HG03095 (cell line): Measurements from ENCODE around the gene SMURF2.

Source experiments
- ATAC-seq: cut with Tn5 transposase; IDR thresholded peaks from one replicate; pipeline ENCODE4 v1.9.1; 2021; ENCODE audit warnings: moderate library complexity; ENCODE audit not compliant: unreplicated experiment

SMURF2 gene

DNA sequence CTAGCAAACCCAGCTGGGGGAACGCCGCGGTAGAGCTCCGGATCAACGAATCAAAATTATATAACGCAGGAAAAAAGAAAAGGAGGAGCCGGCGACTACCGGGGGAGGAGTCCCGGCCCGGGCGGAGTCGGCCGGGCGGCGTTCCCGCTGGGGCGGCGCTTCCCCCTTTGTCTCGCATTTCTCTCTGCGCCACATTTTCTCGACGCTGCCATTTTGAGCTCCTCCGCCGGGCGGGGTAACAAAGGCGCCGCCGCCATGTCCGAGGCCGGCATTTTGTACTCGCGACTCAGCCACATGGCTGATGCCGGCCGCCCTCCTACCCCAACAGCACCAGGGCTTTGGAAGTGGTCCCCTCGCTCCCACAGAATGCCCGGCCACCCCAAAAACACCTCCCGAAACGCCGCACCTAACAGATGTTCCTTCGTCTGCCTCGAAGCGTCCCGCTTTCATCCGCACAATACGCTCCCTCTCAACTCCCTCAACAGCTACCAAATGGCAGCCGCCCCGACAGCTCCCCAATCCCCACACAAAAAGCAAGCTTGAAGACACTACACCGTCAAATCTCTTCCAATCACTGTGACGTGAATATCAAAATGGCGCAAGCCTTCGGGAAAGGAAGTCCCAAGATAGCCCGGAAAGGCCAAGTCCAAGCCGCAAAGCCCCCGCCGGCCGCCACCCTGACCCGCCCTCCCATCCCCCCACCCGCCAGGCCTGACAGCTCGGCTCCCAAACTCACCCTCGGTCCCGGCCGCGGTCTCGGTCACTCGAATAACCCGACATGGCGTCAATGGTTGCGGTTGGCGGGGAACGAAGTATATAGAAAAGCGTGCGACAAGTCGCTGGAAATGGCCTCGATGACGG is 156.5 kb downstream of the SMURF2 start:
- no peak for ATAC-seq

DNA sequence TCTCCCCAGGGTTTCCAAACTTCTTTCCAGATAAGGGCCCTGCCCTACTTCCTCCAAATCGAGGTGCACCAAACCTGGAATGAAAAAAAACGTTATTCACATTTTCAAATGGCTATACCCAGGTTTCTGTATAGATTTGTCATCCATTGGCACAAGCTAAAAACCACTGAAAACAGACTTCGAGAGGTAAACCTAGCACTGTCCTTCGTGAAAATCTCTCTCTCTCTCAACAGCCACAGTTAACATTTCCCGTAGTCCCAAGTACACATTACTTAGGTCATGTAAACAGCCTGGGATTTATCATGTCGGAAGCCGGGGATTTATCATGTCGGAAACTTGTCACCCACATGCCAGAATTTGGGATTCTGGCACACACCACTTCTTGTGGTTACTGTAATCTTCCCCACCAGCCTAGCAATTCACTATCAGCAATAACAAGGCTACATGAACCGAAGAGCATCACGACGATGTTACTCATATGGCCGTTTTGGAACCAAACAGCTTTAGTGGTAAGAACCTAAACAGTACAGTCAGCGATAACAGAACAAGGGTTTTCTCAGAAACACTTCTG is 157.3 kb downstream of the SMURF2 start:
- ATAC-seq = no peak

DNA sequence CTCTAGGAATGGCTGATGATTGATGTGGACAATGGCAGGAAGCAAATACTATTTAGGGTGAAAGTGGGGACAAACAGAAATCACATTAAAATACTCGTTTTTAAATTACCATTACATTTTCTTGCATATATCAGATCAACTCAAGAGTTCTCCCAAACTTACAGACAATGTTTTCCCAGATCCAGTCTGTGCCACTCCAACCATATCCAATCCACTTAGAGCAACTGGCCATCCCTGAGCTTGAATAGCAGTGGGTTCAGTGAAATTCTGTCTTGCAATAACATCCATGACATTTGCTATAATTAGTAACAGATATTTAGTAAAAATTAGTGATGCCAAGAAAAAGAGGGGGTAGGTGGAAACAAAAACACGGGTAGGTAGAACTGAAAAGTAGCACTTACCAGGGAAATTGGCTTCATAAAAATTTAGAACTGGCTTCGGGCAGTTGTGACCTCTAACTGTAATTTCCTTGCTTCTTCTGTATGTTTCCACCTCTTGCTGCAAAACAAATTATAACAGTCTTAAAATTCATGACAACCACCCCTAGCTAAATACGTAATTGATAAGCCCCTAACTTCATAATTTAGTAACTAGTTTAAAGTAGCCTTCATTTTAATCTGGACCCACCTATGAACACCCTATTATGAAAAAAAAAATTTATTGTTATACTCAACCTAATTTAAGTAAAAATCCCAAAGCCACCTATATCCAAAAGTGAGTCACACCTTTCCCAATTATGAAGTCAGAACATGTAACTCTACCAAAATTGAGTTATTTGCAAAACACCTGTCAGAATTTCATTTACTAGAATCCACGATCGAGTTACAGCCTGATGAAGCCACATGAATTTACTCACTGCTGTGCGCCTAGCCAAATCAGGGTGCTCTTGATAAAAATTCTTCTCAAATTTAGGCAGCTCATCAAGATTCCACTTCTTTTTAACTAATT is 158.0 kb downstream of the SMURF2 start:
- ATAC-seq = no peak

- no peak for ATAC-seq
Observed at GRCh38 chr17:64503341-64503740, 158.8 kb downstream of the SMURF2 start.

- no peak for ATAC-seq
Observed at GRCh38 chr17:64502809-64503208, 159.3 kb downstream of the SMURF2 start.

DNA sequence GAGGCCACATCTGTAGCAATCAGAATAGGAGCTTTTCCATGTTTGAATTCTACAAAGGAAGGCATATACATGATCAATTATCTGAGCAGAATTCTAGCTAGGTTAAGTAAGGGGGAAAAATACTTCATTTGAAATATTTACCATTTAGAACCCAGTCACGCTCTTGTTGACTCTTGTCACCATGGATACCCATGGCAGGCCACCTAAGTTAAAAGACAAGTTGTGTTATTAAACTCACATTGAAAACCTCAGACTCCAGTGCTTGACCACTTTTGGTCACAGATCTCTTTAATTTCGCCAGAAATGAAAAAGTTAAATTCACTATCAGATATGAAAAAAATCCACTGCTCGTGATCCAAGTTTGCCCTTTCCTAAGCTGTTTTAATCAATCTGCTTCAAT is 160.1 kb downstream of the SMURF2 start:
- ATAC-seq = no peak

GRCh38 chr17:64500862-64501765 is 161.0 kb downstream of the SMURF2 start:
- ATAC-seq = no peak

DNA sequence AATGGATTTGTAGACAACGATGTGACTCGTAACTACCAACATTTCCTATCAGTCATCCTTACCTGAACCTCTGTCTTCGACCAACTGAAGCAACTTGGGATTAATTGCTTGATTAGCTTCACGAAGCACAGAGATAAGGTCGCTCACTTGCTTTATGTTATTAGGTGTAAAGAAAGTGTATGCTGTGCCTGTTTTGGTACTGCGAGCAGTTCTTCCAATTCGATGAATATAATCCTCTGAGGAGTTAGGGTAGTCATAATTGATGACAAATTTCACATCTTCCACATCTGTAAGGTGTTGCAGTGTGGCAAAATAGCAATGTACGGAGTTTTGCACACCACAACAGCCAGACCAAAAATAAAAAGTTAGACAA is 161.6 kb downstream of the SMURF2 start:
- no peak for ATAC-seq

DNA sequence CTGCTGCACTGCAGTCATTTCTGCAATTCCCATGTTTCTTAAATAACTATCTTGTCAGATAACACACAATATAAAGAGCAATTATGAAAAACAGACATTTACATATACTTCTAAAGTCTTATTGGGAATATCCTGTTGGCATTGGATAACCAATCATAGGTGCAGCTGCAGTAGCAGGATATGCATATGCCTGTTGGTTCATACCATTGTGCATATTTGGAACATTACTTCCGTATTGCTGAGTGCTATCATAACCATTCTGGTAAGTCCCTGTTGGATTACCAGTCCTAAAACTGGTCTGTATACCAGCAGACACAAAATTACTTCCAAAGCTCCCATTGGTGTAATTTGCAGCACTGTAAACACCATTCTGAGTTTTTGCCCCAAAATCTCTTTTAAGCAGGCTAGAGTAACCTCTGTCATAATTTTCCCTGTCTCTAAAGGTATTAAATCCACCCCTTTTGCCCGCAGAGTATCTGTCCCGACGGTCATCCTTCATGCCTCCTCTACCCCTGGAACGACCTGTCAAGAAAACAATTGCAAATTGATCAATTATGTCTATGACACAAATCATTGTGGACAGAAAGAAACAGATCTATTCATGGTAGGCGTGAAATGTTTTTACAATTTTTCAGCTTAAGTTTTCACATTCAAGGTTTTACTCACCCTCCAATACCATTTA is 162.2 kb downstream of the SMURF2 start:
- no peak for ATAC-seq

DNA sequence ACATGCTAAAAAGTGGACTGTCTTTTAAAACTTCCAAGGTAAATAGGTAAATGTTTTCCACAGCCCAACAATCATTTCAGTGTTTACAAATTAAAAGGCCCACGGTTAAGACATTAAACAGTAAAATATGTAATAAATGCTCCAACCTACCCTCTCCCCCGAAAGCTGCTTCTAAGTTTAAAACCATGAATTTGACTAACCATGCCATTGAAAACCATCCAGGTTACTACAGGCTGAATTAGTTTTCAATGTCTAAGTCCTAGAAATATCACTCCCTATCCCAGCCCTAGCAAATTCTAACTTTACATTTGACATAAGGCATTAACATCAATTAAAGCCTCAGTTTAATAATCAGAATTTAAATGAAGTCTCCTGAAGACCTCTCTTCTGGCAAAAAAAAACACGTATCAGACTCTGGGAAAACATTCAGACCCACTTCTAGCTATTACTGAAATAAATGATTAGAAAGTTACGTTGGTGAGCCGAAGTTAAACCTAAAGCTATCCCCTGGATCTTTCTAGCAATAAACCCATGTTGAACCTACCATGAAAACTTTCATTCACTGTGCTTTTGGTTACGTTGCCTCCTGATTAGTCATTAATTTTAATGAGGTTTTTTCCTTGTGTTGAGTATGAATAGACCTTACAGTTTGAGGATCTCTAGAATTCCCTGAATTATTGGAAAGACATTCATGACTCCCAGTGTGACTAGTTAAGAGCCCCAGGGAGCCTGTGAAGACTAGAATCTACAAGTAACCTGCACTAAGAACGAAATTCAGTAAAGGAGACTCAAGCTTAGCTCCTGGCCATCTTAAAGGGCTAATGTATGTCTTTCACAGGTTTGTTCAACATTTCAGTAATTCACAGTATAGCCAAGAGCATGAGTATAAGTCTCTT is 163.6 kb downstream of the SMURF2 start:
- ATAC-seq = no peak

- no peak for ATAC-seq
Observed at GRCh38 chr17:64497565-64498035, 164.5 kb downstream of the SMURF2 start.

GRCh38 chr17:64496786-64497564 is 165.1 kb downstream of the SMURF2 start, which contains the start of gene POLG2:
TSS of gene POLG2 (minus strand) at chr17:64497054. CDS start at chr17:64496968, 86 bp downstream.
- peak; percentile 64 for ATAC-seq

- ATAC-seq = no peak
Observed at GRCh38 chr17:64496348-64496785, 165.7 kb downstream of the SMURF2 start.
